A673 (cell line): ENCODE measurements around the gene TMEM108. TPM values are rescaled to one million over a fixed set of nuclear protein-coding genes. Genes with fewer than 3 reads are reported as not detected.

Experiments used
- BruUV-seq: library from RNA; stranded (reverse); fragments of 400-500 nt; replicated peaks from 2 replicates; lab custom pipeline; 2021; lab: Mats Ljungman, UMichigan
- CTCF ChIA-PET: fragments of 300-600 bp; sonication (Branson Sonifier 250); formaldehyde crosslinking; loops from one replicate; lab custom pipeline; 2022; ENCODE audit warnings: antibody characterized with exemption; lab: Charles Lee
- POLR2A ChIA-PET: fragments of 300-600 bp; sonication (Branson Sonifier 250); formaldehyde crosslinking; loops from one replicate; lab custom pipeline; 2022; ENCODE audit warnings: antibody characterized with exemption; ENCODE audit not compliant: low non-redundant PET; lab: Charles Lee
- DNase-seq: peaks from one replicate; pipeline ENCODE4 v3.0.0-alpha.2; 2015; ENCODE audit warnings: low spot score
- H3K27ac ChIP-seq: fragments of 200-600 bp; sonication (generic); 2 replicates; pipeline ENCODE4 v1.5.1; 2016; ENCODE audit warnings: mixed run types, low read depth, mild to moderate bottlenecking, mixed read lengths, antibody characterized with exemption, low read length; ENCODE audit not compliant: poor library complexity, severe bottlenecking
- H3K27me3 ChIP-seq: fragments of 200-600 bp; sonication (generic); replicated peaks from 2 replicates; pipeline ENCODE4 v1.6.1; 2017; ENCODE audit warnings: mixed run types, low read depth, mild to moderate bottlenecking, mixed read lengths, antibody characterized with exemption, low read length; ENCODE audit not compliant: insufficient read depth, poor library complexity
- H3K36me3 ChIP-seq: fragments of 200-600 bp; sonication (generic); 2 replicates; pipeline ENCODE4 v1.6.1; 2016; ENCODE audit warnings: mixed run types, mild to moderate bottlenecking, mixed read lengths, antibody characterized with exemption, low read length; ENCODE audit not compliant: insufficient read depth, poor library complexity, severe bottlenecking
- H3K4me1 ChIP-seq: fragments of 200-600 bp; sonication (generic); 2 replicates; pipeline ENCODE4 v1.6.1; 2017; ENCODE audit warnings: mixed run types, mild to moderate bottlenecking, mixed read lengths, antibody characterized with exemption, low read length; ENCODE audit not compliant: insufficient read depth, poor library complexity, severe bottlenecking
- H3K4me3 ChIP-seq: fragments of 200-600 bp; sonication (generic); 2 replicates; pipeline ENCODE4 v1.5.1; 2016; ENCODE audit warnings: low read depth, mixed run types, mild to moderate bottlenecking, mixed read lengths, low read length; ENCODE audit not compliant: poor library complexity, severe bottlenecking
- H3K9me3 ChIP-seq: fragments of 200-600 bp; sonication (generic); 2 replicates; pipeline ENCODE4 v1.6.1; 2016; ENCODE audit warnings: mixed run types, low read depth, mild to moderate bottlenecking, mixed read lengths, antibody characterized with exemption, low read length; ENCODE audit not compliant: poor library complexity, severe bottlenecking
- EZH2 ChIP-seq: fragments of 200-600 bp; sonication (generic); IDR thresholded peaks from 2 replicates; pipeline ENCODE4 v1.6.1; 2017; ENCODE audit warnings: borderline replicate concordance, low read depth, mild to moderate bottlenecking, mixed read lengths, antibody characterized with exemption, low read length; ENCODE audit not compliant: poor library complexity, severe bottlenecking
- intact Hi-C: fragments of 100-400 bp; cut with micrococcal nuclease; formaldehyde crosslinking; loops from one replicate; pipeline ENCODE4 v1.10.0; 2022; ENCODE audit not compliant: unreplicated experiment
- total RNA-seq: library from RNA; stranded (reverse); gene quantifications from 2 replicates; pipeline ENCODE4 v1.2.3, GENCODE V29; 2021
- TF ChIP-seq, protein P1 (sequence below): fragments of 300-800, 200-600 bp; sonication (generic); conservative IDR thresholded peaks from 2 replicates; pipeline ENCODE4 v1.5.1; 2017; ENCODE audit warnings: low read depth, mild to moderate bottlenecking, antibody characterized with exemption, low read length, moderate library complexity, mixed read lengths

Gene TMEM108
- total RNA-seq, 1 experiment from 2014 or later, result 0.30 TPM

GRCh38 chr3:133293397-133294110 lies 255.4 kb downstream of the TMEM108 start:
- ChIA-PET CTCF (no interaction called here), POLR2A (no interaction called here)
- DNase-seq, result no peak
- H3K4me3 ChIP-seq, result no peak overlapping the region
- intact Hi-C loops, result no loop called here
- H3K4me1 ChIP-seq, result peaks cover 49% of the 10 kb centered on the region
- H3K27ac ChIP-seq, result no peak overlapping the region
- H3K36me3 ChIP-seq, result no peaks in the 10 kb centered on the region
- TF ChIP-seq, protein P1, sequence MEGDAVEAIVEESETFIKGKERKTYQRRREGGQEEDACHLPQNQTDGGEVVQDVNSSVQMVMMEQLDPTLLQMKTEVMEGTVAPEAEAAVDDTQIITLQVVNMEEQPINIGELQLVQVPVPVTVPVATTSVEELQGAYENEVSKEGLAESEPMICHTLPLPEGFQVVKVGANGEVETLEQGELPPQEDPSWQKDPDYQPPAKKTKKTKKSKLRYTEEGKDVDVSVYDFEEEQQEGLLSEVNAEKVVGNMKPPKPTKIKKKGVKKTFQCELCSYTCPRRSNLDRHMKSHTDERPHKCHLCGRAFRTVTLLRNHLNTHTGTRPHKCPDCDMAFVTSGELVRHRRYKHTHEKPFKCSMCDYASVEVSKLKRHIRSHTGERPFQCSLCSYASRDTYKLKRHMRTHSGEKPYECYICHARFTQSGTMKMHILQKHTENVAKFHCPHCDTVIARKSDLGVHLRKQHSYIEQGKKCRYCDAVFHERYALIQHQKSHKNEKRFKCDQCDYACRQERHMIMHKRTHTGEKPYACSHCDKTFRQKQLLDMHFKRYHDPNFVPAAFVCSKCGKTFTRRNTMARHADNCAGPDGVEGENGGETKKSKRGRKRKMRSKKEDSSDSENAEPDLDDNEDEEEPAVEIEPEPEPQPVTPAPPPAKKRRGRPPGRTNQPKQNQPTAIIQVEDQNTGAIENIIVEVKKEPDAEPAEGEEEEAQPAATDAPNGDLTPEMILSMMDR, result no peak
- no peak for TF ChIP-seq EZH2
- no TSS peak for BruUV-seq
- H3K9me3 ChIP-seq, result no peaks in the 10 kb centered on the region
- no peaks in the 10 kb centered on the region for H3K27me3 ChIP-seq

GRCh38 chr3:133294253-133294652 lies 256.1 kb downstream of the TMEM108 start:
- H3K4me1 ChIP-seq, result peaks cover 49% of the 10 kb centered on the region
- H3K27ac ChIP-seq, result no peak overlapping the region
- DNase-seq, result no peak
- intact Hi-C loops, result no loop called here
- no peaks in the 10 kb centered on the region for H3K27me3 ChIP-seq
- ChIA-PET POLR2A (no interaction called here), CTCF (no interaction called here)
- no peak overlapping the region for H3K4me3 ChIP-seq
- H3K36me3 ChIP-seq, result no peaks in the 10 kb centered on the region
- no TSS peak for BruUV-seq
- TF ChIP-seq, protein P1, result no peak
- TF ChIP-seq EZH2, result no peak
- H3K9me3 ChIP-seq, result no peaks in the 10 kb centered on the region

DNA sequence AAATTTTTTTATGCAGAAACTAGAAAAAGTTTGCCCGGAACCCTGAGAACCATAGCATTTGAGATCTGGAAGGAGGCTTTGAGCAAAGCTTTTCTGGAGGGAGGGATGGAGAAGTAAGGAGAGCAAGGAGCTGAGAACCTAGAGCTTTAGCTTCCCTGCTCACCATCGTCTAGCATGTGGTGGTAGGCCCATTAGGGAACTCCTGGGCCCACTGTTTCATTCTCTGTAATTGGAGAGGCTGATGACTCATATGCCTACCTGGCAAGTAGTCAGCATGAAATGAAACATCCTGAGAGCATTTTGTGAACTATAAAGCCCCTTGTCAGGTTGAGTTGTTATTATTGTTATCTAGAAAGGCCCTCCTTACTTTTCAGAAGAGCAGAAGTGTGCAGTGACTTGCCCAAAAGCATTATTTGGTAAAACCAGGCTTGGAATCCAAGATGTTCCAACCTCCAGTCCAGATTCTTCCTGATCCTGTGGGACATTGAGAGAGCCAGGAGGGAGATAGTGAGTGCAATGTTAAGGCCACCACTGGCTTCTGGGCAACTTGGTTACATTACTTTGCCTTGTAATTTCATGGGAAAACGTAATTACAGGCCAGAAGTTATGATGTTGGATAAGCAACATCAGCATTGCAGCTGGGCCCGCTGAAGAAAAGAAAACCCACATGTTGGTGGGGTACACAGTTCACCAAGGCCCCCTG lies 257.2 kb downstream of the TMEM108 start:
- POLR2A ChIA-PET, result no interaction called here
- no peak for TF ChIP-seq EZH2
- TF ChIP-seq, protein P1, result no peak
- CTCF ChIA-PET, result no interaction called here
- Histone ChIP-seq H3K4me1 (peaks cover 49% of the 10 kb centered on the region), H3K27ac (no peak overlapping the region), H3K36me3 (no peaks in the 10 kb centered on the region), H3K9me3 (no peaks in the 10 kb centered on the region), H3K4me3 (no peak overlapping the region), H3K27me3 (no peaks in the 10 kb centered on the region)
- intact Hi-C loops, result no loop called here
- no peak for DNase-seq
- BruUV-seq, result no TSS peak
